IPS-NIHi11 (cell line): ENCODE results near the gene C4B.
"Not testable (repeated sequence)": the region's sequence is repeated elsewhere in the genome, so short reads cannot be mapped to it uniquely, and the experiment has no call there.

Experiments used
- DNase-seq: peaks from one replicate; pipeline ENCODE4 v3.0.0; 2012; ENCODE audit warnings: mixed read lengths, low spot score

The C4B gene

DNA sequence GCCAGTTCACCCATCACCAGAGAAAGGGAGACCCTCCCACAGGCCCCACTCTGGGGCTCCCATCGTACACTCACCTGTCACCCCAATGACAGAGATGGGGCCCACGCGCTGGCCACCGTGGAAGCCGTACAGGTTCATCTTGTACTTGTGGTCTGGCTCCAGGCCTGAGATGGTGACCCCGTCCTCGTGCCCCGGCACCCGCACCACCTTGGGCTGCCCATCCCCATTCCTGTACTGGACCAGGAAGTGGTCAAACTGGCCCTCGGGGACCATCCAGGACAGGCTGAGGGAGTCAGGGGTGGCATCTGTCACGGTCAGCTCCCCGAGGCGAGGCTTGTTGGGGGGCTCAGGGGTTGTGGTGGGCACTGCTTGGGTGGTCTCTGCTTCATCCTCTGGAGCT, 38.7 kb downstream of the C4B start:
- DNase-seq: not testable (repeated sequence)

DNA sequence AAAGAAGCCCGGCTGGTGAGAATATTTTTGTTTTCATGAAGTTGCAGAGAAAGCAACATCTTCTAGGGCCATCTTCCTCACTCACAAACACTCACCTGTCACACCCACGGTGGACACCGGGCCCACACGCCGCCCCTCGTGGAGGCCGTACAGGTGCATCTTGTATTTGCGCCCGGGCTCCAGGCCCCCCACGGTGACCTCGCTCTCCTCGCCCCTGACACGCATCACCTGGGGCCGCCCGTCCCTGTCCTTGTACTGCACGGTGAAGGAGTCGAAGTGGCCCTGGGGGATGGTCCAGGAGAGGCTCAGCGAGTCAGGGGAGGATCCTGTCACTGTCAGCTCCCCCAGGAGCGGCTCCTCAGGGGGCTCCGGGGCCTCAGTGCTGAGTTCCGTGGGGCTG, 41.2 kb downstream of the C4B start:
- not testable (repeated sequence) for DNase-seq

DNA sequence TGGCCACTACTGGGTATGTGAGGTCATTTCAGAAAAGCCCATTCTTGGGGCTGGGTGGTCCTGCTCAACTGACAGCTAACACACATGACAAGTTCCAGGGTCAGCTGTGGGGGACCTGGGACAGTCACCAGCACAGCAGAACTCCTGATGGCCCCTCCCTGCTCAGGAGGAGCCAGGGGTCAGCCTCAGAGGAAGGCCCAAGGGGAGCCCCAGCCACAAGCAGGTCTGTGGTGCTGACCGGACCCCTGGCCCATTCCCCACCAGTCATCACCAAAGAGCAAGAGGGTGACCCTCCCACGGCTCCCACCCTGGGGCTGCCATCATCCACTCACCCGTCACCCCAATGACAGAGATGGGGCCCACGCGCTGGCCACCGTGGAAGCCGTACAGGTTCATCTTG, 41.7 kb downstream of the C4B start:
- no peak for DNase-seq

DNA sequence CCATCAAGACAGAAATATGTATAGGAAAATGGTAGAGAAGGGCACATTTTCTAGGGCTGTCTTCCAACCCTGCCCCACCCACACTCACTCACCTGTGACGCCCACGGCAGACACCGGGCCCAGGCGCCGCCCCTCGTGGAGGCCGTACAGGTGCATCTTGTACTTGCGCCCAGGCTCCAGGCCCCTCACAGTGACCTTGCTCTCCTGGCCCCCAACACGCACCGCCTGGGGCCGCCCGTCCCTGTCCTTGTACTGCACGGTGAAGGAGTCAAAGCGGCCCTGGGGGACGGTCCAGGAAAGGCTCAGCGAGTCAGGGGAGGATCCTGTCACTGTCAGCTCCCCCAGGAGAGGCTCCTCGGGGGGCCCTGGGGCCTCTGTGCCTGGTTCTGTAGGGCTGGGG, 43.4 kb downstream of the C4B start:
- no peak for DNase-seq

DNA sequence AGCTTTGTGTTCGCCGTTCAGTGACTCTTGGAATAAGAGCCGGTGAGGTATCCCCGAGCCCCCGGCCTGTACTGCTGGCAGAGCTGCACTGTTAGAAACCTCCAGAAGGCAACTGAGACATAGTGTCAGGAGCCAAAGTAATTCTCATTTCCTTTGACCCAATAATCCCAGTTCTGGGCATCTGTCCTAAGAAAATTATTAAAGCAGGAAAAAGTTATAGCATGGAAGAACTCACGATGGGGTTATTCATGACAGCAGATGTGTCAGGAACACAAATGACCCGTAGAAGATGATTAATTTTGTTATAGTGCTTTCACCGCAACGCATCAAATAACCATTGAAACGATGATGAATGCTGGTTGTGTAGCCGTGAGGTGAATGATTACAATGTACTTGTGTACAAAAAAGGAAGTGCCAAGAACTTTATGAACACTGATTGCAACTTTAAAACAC, 43.9 kb downstream of the C4B start:
- DNase-seq: no peak

DNA sequence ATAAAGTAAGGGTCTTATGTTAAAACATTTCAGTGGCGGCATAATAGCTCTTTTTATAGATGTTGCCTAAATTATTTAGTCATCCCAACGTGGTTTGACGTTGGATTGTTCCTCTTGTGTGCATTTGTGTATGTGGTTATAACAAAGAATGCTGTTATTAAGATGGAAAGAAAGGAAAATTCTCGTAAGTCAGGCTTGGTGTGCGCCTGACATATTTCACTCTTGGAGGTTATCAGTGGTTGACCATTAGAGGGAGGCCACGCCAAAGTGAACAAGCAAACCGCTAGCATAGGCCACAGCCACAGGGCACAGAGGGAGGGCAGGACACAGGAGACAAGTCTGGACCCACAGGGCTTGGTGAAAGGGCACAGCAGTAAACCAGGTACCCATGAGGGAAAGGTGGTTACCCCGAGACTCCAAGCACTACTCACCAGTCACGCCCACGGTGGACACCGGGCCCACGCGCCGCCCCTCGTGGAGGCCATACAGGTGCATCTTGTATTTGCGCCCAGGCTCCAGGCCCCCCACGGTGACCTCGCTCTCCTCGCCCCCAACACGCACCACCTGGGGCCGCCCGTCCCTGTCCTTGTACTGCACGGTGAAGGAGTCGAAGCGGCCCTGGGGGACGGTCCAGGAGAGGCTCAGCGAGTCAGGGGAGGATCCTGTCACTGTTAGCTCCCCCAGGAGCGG, 46.5 kb downstream of the C4B start:
- DNase-seq: no peak

DNA sequence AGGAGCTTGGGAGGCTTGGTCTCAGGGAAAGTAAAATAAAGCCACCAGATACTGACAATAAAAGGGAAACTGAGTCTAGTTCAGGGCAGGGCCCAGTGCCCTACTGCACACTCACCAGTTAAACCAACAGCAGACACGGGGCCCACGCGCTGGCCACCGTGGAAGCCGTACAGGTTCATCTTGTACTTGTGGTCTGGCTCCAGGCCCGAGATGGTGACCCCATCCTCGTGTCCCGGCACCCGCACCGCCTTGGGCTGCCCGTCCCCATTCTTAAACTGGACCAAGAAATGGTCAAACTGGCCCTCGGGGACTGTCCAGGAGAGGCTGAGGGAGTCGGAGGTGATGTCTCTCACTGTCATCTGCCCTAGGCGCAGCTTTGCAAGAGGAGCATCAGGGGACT, 50.1 kb downstream of the C4B start:
- no peak for DNase-seq

DNA sequence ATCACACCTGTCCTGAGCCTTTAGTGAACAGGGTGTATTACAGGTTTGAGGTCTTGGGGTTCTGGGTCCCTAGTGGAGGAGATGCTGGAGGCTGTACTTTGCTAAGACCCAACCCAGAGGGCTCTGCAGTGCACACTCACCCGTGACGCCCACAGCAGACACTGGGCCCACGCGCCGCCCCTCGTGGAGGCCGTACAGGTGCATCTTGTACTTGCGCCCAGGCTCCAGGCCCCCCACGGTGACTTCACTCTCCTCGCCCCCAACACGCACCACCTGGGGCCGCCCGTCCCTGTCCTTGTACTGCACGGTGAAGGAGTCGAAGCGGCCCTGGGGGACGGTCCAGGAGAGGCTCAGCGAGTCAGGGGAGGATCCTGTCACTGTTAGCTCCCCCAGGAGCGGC, 52.9 kb downstream of the C4B start:
- not testable (repeated sequence) for DNase-seq

DNA sequence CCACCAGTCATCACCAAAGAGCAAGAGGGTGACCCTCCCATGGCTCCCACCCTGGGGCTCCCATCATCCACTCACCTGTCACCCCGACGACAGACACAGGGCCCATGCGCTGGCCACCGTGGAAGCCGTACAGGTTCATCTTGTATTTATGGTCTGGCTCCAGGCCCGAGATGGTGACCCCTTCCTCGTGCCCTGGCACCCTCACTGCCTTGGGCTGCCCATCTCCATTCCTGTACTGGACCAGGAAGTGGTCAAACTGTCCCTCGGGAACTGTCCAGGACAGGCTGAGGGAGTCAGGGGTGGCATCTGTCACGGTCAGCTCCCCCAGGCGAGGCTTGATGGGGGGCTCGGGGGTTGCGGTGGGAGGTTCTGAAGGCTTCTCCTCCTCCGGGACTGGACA, 53.7 kb downstream of the C4B start:
- DNase-seq: not testable (repeated sequence)

DNA sequence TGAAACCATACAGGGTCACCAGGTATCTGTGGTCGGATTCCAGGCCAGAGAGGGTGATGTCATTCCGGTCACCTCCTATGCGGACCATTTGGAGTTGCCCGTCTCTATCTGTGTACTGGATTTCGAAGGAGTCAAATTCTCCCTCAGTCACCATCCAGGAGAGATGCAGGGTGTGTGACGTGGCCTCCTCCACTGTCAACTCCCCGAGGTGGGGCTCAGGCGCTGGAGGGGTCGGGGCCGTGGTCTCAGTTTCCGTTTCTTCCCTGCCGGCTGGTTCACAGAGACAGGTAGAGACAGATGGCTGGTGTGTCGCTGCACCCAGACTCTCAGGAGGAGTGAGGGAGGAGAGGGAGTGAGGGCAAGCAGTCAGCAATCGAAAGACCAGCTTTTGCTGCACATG, 54.3 kb downstream of the C4B start:
- DNase-seq: no peak

DNA sequence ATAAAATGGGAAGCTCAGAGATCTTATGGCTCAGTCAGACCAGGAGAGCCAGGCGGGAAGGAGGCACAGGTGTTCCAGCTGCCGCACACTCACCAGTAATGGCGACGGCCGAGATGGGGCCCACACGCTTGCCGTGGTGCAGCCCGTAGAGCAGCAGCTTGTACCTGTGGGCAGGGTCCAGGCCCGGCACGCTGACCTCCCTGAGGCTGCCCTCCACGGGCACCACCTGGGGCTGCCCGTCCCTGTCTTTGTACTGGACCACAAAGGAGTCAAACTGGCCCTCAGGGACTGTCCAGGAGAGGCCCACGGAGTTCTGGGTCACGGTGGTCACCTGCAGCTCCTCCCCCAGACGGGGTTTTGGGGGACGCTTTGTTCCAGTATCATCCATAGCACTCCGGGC, 54.9 kb downstream of the C4B start:
- DNase-seq: no peak

DNA sequence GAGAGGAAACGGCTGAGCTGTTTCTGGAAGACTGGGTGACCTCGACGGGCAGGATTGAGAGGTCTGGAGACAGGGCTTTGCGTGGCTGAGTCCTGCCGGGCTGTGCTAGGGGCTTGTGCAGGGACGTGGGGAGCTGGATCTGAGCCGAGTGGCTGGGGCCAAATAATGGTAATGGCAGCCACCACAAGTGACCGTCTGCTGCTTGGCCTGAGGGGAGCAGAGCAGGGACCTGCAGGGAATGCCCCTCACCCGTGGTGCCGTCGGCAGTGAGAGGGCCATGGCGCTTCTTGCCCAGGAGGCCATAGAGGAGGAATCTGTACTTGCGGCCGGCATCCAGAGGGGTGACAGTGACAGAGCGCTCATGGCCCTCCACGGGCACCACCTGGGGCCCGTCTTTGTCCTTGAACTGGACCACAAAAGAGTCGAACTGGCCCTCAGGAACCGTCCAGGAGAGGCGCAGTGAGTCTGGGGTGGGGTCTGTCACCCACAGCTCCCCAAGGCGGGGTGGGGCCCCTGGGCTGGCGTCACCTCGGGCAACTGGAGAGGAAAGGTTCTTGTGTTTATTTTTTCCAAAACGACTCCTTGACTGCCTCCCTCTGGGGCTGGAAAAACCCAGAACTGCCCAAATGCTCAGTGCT, 55.4 kb downstream of the C4B start:
- DNase-seq: no peak

DNA sequence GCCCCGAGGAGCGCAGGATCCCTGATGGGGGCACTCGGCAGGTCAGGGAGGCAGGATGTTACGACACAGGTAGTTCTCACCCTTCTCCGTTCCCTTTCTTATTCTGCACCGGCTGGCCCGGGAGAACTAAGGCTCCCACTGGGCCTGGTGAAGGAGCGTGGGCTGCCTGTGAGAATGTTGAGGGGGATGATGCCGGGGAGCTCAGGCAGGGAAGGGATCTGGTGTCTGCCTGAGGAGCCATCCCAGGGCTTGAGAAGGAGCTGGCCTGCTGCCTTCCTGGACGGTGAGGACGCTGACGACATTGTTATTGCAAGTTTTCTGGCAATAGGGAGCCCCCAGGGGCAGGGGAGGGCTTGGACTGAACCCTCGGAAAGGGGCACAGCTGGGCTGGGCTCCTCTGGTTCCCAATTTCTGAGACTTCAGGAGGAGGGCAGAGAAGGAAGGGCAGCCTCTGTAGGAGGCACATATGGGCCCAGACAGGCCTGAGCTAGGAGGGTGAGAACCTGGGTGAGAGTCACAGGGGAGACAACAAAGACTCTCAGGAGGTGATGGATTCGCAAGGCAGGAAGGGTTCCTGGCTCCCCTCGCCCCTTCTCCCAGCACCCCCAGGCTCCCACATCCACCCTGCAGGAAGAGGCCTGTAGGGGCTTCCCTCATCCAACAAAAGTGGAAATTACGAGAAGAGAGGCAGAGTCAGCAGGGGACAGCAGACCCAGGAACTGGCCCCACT, 56.4 kb downstream of the C4B start:
- DNase-seq: no peak

DNA sequence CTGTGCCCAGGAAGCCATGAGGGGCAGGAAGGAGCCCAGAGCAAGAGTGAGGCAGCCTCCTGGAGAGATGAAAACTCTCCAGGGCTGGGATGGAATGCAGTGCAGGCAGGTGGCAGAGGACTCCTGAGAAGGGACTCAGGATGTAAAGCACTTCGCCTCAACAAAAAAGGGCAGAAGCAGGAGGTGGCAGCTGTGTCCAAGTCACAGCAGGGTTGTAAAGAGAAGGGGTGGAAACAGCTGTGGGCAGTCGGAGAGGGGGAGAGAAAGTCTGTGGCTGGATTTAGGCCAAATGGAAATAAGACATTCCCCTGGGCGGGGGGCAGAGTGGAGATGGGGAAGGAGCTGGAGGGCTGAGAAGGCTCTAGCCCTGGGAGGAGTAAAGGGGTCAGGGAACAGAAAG, 58.5 kb downstream of the C4B start:
- DNase-seq: no peak

DNA sequence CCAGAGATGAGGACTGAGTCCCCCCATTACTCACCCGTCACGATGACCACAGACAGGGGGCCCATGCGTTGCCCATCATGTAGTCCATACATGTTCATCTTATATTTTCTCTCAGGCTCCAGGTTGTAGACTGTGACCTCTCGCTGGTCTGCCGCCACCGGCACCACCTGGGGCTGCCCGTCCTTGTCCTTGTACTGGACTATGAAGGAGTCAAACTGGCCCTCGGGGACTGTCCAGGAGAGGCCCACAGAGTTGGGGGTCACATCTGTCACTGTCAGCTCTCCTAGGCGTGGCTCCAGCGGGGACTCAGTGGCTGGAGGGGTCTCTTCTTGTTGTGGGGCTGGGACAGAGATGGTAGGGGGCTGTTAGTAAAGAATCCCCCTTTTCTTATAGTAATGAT, 59.0 kb downstream of the C4B start:
- DNase-seq: no peak

DNA sequence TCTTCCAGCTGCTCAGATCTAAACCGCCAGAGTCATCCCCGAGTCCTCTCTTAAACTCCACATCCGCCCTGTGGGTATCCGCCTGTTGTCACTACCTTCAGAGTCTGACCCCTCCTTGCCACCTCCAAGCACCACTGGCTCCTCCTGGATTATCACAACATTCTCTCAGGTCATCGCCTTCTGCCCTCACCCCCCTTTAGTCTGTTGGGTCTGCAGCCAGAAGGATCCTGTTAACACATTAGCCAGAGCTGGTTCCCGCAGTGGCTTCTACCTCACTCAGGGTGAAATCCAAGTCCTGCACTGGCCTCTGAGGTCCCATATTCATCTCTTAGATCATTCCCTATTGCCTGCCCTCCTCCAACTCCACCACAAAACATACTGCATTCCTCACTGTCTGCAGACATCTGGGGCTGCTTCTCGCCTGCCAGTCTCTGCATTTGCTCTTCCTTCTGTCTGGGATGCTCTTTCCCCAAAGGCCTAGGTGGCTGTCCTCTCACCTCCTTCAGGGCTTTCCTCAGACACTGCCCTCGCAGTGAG, 60.5 kb downstream of the C4B start:
- DNase-seq: no peak

DNA sequence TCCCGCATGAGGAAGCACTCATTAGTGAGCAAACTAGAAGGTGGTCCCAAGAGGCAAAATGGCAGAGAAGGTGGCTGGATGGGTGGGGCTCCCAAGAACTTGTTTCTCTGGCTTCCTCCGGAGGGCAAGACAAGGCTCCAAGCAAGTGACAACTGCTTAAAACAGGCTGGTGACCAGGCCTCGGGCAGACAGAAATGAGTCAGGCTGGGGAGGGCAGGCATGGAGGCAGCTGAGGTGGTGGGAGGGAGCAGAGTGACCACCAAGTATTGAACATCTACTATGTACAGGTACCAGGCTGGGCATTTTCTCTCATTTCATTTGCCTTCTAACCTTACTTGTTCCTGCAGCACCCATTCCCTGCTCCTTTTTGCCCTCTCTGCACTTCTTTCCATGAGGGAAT, 61.2 kb downstream of the C4B start:
- DNase-seq: no peak

DNA sequence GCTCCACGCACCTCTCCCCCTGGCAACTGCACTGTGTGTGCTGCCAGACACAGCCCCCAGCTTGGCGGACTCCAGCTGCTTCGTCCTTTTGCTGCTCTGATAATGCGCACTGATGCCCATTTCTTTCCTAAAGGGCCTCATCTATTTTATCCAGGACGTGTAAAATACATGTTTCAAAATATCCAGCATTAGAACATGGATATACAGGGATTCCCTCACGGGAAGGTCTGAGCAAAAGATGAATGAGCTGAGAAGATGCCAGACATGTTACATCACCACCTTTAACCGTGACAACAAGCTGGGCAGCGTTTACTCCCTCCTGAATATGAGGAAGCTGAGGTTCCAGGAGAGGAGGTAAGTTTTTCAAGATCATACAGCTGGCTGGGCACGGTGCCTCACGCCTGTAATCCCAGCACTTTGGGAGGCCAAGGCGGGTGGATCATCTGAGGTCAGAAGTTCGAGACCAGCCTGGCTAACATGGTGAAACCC, 61.8 kb downstream of the C4B start:
- no peak for DNase-seq

DNA sequence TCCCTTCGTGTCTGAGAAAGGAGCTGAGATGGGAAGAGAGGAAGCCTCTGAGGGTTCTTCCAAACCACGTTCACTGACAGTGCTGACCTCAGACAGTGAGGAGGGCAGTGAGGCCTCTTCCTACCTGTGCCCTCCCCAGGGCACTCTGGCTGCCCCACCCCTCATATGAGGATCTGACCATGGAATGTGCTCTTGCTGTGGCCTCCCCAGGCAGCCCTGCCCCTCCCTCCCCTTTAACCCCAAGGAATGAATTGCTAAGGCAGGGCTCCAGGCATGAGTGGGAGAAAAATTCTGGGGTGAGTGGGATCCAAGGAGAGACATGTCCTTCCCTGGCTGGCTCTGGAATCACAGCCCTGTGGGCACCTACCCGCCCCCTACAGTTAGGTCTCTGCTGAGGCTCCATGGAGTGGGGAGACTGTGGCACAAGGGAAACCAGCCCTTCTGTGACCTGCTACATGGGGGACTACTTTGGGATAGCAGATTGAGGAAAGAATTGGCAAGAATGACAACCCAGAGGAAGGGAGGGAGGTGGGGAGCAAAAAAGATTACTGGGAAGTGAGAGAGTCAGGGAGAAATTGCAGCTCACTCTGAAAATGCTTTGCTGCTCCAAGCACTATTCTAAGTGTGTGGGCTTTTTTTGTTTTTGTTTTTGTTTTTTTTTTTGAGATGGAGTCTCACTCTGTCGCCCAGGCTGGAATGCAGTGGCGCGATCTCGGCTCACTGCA, 65.1 kb downstream of the C4B start:
- no peak for DNase-seq

DNA sequence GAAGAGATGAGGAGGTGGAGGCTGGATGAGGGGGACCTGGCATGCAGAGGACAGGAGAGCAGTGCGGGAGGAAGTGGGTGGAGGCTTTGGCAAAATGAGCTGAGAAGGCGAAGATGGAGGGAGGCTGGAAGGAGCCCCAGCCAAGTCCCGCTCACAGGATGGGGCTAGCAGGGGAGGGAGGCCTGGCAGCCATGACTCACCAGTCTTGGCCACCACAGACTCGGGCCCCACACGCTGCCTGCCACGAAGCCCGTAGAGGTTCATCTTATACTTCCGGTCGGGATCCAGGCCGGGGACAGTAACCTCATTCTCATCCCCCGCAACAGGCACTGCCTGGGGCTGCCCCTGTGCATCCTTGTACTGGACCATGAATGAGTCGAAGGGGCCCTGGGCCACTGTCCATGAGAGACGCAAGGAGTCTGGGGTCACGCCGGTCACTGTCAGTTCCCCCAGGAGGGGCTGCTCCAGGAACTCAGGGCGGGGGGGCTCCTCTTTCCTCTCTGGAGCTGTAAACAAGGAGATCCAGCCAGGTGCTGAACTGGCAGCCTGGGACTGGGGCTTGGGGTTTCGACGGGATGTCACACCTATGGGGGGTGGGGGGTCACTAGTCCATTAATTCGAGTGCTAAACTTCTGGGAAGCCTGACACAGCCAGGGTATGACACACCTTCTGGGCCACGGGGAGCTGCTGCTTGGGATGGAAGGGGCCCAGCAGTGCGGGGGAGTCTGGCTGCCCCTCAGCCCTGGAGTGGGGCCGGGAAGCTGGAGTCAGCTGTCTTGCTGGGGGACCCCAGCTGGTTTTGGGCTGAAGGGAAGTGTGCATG, 66.8 kb downstream of the C4B start:
- DNase-seq: no peak

DNA sequence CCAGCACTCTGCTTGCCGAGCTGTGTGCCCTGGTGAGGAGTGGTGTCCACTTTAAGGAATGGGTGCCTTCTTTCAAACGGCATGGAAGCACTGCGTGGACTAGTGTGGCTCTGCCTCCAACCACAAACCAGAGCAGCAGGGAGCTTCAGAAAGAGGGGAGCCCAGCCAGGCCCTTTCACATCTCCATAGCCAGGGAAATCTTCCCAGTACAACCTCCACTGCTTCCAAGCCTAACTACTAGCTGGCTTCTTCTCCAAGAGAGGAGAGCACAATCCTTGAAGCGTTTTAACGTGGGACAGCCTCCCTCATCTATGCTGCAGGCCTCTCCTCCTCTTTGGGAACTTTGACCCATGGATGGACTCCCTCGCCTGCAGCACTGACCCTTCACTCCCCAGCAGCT, 67.9 kb downstream of the C4B start:
- no peak for DNase-seq
